ENCODE results near the gene NOC4L.
"Not testable (repeated sequence)": the region's sequence is repeated elsewhere in the genome, so short reads cannot be mapped to it uniquely, and the experiment has no call there.

The NOC4L gene

DNA sequence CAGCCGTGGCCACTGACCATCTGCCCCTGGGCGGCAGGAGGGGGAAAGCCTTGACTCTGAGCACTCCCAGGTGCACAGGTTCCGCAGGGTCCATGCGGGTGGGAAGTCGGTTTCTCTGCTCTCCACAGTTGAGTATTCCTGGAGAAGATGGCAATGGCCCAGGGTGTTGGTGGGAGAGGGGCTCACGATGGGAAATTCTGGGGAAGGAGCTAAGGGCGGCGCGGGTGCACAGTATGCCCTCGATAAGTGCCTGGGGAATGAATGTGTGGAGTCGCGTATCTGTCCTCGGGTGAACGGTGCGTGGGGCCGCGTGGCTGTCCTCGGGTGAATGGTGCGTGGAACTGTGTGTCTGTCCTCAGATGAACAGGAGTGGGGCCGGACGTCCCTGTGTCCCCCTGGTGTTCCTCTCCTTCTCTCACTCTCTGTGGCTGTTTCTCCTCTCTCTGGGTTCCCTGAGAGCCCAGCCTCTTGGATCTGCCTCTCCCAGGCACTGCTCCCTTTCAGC, 38.0 kb downstream of the NOC4L start:
- DNase-seq (ENCODE audit: low read depth in 2 of 2): no peak

DNA sequence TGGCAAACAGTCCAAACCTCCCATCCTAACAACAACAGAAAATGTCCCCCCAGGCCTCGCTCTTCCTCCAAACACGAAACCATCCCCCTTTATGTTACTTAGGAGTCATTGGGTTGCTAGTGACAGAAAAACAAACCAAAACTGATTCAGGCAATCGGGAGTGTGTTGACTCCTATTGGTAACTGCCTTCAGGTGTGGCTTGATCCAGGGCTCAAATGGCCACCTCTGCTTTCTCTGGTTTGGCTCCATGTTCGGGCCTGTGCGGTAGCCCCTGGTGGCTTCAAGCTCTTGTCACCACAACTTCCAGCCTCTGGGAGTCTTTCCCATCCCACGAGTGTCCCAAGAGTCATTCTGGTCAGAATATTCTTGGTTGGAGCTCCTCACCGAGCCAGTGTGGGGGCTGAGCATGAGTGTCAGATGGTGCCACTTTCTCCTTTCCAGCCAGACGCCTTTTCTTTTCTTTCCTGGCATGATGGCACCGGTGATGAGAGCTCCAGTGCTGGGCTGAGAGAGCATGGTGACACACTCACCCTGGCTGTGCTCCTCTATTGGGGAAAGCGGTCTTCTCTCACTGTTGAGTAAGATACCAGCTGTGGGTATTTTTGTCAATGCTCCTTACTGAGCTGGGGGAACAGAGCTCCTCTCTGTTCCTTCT, 38.6 kb downstream of the NOC4L start:
- no peak for DNase-seq (ENCODE audit: low read depth in 2 of 2)

DNA sequence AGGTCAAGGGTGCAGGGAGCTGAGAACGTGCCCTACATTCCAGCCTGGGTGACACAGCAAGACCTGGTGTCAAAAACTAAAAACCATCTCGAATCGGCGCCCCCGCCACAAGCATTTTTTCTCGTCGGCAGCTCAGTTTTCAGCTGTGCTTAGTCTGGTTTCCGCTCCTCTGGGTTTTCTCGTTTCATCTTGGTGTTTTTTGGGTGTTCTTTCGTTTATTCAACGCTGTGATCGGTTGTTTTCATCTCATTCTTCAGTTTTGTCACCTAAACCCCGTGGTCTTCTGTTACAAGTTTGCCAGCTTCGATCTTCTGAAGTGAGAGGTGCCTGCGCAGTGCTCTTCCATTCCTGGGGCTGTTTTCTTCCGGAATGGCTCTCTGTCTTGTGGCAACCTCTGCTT, 41.4 kb downstream of the NOC4L start:
- no peak for DNase-seq (ENCODE audit: low read depth in 2 of 2)

- DNase-seq (ENCODE audit: low read depth in 2 of 2): no peak
These were observed 42.1 kb downstream of the NOC4L start for GRCh38 chr12:132186208-132186856.

GRCh38 chr12:132186857-132187620, 42.8 kb downstream of the NOC4L start:
- DNase-seq (ENCODE audit: low read depth in 2 of 2): no peak

GRCh38 chr12:132187646-132188450, 43.6 kb downstream of the NOC4L start:
- DNase-seq (ENCODE audit: low read depth in 2 of 2): no peak

DNA sequence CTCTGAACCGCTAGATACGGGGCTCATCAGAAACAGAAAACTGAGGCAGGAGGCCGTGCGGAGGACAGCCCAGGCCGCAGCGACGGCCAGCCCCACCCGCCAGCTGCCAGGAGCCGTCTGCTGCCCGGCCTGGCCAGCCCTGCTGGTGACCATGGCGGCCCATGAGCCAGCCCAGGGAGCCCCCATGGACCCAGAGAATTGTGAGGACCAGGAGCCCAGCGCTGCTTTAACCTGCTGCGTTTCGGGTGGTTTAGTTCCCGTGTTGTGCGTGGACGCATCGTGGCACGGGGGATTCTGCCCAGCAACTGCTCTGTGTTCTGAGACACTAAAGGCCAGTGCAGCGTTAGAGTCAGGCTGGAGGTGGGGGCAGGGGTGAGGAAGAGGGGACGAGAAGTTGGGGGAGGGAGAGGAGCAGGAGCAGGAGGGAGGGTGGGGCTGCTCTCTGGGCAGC, 44.2 kb downstream of the NOC4L start:
- DNase-seq (ENCODE audit: low read depth in 2 of 2): no peak

DNA sequence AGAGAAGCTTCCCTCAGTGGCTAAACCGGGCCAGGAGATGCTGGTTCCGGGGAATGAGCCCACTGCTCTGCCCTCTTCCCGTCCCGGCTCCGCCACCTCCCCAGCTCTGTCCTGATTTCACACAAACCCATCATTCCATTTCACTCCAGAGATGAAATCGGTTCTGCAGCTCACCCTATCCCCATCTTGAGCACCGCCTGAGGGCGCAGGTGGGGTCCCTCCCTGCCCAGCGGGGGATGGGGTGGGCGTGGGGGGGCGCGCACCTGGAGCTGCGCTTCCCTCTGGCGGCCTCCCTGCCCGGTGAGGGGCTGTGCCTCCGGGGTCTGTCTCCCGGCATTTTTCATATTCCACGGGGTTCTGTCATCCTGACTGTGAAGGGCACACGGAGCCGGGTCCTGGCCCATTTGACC, 44.7 kb downstream of the NOC4L start:
- DNase-seq (ENCODE audit: low read depth in 2 of 2): no peak

DNA sequence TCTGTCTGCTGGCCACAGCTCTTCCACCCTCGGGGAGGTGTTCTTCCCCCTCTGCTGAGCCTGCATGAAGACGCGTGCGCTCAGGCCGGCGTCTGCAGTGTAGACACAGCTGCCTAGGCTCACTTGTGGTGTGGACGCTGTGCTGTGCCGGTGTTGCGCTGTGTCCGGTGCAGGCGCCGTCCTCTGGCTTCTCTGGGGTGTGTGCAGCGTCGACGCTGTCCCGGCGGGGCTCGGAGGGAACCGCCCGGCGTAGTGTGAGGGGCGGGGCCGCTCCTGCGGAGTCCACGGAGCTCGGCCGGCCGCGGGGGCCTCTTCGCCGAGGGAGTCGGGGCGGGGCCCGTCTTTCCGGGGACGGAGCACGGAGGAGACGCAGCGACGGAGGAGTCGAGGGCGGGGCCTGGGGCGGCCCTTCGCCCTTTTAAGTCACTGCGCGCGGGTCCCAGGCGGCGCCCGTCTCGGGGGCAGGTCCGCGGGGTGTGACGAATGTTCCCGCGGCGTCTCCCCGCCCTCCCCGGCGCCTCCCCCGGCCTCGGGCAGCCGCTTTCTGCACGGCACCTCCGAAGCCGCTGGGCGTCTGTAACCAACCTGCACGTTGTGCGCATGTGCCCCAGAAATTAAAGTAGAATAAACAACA, 45.2 kb downstream of the NOC4L start:
- peak; percentile 85 to 94 for DNase-seq (ENCODE audit: low read depth in 2 of 2)

DNA sequence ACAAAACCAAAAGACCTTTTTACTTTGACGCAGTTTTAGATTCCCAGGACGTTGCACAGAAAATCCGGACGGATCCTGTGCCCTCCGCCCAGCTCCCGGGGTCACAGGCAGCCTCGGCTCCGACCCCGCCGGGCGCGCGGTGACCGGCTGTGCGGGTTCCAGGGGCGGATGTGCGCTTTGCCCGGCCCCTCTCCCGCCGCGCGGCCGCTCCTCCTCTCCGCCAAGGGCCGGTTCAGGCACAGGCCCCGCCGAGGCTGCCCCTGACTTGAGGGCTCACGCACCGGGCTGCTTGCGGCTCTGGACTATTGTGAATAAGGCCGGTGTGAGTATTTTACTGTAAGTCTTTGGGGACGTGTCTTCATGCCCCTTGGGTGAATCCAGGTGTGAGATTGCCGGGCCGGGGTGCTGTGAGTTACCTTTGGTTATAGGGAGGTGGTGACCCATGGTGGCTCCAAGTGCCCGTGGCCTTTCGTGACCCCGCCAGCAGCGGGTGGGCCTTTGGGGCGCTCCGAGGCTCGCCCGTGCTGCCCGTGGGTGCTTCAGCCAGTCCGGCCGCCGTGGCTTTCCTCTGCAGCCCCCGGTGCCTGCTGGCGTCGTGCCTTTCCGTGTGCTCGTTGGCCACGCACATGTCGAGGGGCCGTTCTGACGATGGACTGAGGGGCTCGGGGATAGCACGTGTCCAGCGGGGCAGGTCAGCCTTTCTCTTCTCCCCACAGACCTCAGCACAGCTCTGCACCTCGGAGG, 45.9 kb downstream of the NOC4L start:
- no peak for DNase-seq (ENCODE audit: low read depth in 2 of 2)

- no peak for DNase-seq (ENCODE audit: low read depth in 2 of 2)
These were observed 46.7 kb downstream of the NOC4L start for GRCh38 chr12:132190834-132191500.

DNA sequence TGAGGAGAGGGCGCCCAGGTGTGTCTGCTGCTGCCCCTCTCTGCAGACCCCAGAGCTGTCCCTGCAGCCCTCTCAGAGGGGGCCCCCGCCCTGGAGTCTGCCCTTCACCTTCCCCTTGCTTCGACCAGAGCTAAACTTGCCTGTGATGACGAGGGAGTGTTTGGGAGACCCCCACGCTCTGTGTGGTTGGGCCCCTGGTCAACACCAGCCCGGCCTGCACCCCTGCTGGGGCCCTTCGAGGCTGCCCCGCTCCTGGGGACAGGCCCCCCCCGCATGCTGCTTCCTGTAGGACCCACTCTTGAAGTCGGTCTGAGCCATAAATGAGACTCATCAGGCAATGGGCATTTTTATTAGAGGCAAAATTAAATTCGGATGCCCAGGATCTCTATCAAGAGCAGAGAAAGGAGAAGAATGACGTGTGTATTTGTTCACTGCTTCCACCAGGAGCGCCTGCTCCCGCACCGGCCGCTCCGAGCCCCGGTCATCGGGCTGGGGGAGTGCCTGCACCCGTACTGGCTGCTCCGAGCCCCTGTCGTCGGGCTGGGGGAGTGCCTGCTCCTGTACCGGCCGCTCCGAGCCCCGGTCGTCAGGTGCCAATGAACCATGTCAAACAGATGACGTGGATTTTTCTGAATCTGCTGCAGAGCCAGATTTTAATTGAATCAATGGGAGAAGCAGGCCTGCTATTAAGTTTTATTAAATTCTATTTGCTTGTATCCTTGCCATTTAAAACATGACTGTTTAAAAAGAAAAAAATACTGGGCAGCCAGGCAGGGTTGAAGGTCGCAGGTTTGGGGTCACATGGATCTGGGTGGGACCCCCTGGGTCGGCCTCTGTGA, 47.7 kb downstream of the NOC4L start:
- no peak for DNase-seq (ENCODE audit: low read depth in 2 of 2)

- DNase-seq (ENCODE audit: low read depth in 2 of 2): no peak
These were observed 49.8 kb downstream of the NOC4L start for GRCh38 chr12:132194056-132194455.

DNA sequence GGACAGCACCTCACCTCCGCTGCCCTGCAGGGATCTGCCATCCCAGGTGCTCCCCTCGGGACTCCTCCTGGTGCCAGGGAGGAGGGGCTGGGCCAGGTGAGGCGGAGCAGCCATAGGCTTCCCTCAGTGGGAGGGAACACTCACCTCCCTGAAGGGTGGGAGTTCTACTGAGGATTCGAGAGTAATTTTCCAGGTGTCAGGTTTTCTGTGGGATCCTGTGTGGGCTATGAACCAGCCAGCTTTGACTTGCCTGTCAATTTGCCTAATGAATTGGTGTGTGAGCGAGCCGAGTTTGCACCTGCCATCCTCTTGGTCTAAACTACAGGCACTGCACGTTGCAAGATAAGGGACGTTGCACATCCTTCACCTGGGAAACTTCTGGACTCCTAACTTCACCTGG, 50.3 kb downstream of the NOC4L start:
- no peak for DNase-seq (ENCODE audit: low read depth in 2 of 2)

DNA sequence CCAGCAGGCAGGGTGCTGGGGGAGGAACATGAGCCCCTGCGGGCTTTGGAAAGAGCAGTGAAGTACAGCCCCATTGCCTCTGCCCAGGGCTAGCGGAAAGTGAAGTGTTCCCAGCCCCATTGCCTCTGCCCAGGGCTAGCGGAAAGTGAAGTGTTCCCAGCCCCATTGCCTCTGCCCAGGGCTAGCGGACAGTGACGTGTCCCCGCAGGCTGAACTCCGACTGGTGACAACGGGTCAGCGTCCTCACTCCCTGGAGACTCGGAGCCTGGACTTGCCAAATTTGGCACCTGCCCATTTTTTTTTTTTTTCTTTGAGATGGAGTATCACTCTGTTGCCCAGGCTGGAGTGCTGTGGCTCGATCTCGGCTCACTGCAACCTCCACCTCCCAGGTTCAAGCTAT, 51.0 kb downstream of the NOC4L start:
- not testable (repeated sequence) for DNase-seq (ENCODE audit: low read depth in 2 of 2)

GRCh38 chr12:132196038-132196872, 52.0 kb downstream of the NOC4L start:
- no peak for DNase-seq (ENCODE audit: low read depth in 2 of 2)

DNA sequence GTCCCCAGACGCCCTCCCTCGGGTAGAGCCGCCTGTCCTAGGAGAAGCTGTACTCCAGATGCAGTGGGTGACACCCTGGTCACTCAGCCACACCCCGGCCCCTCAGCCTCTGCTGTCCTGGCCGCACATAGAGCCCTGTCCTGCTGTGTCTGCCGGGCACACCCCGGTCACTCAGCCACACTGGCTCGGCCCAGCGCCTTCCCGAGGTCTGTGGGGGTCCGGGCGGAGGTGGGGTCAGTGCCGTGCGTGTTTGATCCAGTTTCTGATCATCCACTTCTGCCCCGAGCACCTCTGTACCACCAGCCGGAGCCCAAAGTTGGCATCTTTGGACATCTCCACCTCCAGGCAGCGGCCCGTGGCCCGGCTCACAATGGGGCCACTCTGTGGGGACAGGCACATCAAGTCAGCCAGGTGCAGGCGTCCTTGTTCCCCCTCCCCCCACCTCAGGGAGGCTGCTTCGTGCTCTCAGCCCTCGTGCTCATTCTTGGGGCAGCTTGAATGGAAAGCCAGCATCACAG, 52.7 kb downstream of the NOC4L start:
- DNase-seq (ENCODE audit: low read depth in 2 of 2): no peak

All from stimulated activated CD4-positive, alpha-beta T cell treated with anti-CD3 and anti-CD28 coated beads, Interleukin-1b, Interleukin-23, amount 100 ng/mL, for 4 hours (primary cell).